K562 (cell line): ENCODE data around the gene BBS5. TPM values are rescaled to one million over a fixed set of nuclear protein-coding genes. Genes with fewer than 3 reads are reported as not detected.

Experiments
- ASH1L ChIP-seq: fragments of 450-650 bp; IDR thresholded peaks from 2 replicates; pipeline ENCODE4 v1.6.1; 2018; ENCODE audit warnings: borderline replicate concordance, mild to moderate bottlenecking, low read depth; ENCODE audit not compliant: partially characterized antibody
- GTF2A2 ChIP-seq: IDR thresholded peaks from 2 replicates; pipeline ENCODE4 v1.6.1; 2016; ENCODE audit warnings: mild to moderate bottlenecking, missing genetic modification characterization, missing compliant biosample characterization
- HNRNPLL ChIP-seq: fragments of 200-400 bp; formaldehyde crosslinking; IDR thresholded peaks from 2 replicates; pipeline ENCODE4 v1.6.1; 2017; ENCODE audit warnings: low read length, low read depth, mild to moderate bottlenecking; ENCODE audit not compliant: poor library complexity, severe bottlenecking
- TCF7 ChIP-seq: sonication (generic); IDR thresholded peaks from 2 replicates; pipeline ENCODE4 v1.6.1; 2016; ENCODE audit warnings: antibody characterized with exemption, borderline replicate concordance
- ZNF232 ChIP-seq: sonication (generic); formaldehyde crosslinking; IDR thresholded peaks from 2 replicates; pipeline ENCODE4 v1.8.0; 2022; ENCODE audit warnings: mild to moderate bottlenecking, missing genetic modification reagents
- polyA plus RNA-seq, 8 experiments: library from polyadenylated mRNA; depleted of rRNA in 4 of 8; stranded (reverse) in 5 of 8; unstranded in 3 of 8; fragments of >200 nt; fragmentation: Nextera tagmentation in 2 of 8; fragmentation: Illumina TruSeq in 1 of 8; extraction: Ambion mirVana in 2 of 8; extraction: Trizol in 1 of 8; gene quantifications; 2 replicates each; pipeline versions ENCODE4 v1.2.1 to v1.2.3, GENCODE V29; 2011 to 2014; ENCODE audit warnings: inconsistent platforms in 1 of 8, missing spikeins in 1 of 8
- total RNA-seq, 7 experiments: library from RNA; depleted of rRNA in 6 of 7; stranded (reverse); fragments of >200 nt in 6 of 7; fragmentation: Illumina TruSeq in 2 of 7; extraction: Trizol in 2 of 7; gene quantifications; 2 replicates each; pipeline versions ENCODE4 v1.2.1 to v1.2.3, GENCODE V29; 2011 to 2021; ENCODE audit warnings: low replicate concordance in 1 of 7
- TF ChIP-seq, protein P1 (sequence below): sonication (generic); formaldehyde crosslinking; IDR thresholded peaks from 2 replicates; pipeline ENCODE4 v1.8.0; 2022; ENCODE audit warnings: mild to moderate bottlenecking, missing genetic modification reagents
- TF ChIP-seq, protein P2 (sequence below), 2 experiments: fragments of 450-650 bp; conservative IDR thresholded peaks; 2 replicates each; pipeline ENCODE4 v1.6.1; 2017; ENCODE audit warnings: mild to moderate bottlenecking in 2 of 2, moderate library complexity in 2 of 2
- TF ChIP-seq, protein P3 (sequence below), 2 experiments: fragments of 450-650 bp in 1 of 2; IDR thresholded peaks; 2 replicates each; pipeline ENCODE4 v1.6.1; 2011 to 2017; ENCODE audit warnings: low read depth in 2 of 2, antibody characterized with exemption in 1 of 2, borderline replicate concordance in 1 of 2, low read length in 1 of 2, mild to moderate bottlenecking in 1 of 2, mixed read lengths in 1 of 2; ENCODE audit not compliant: control insufficient read depth in 1 of 2
- TF ChIP-seq, protein P4 (sequence below): sonication (generic); formaldehyde crosslinking; IDR thresholded peaks from 2 replicates; pipeline ENCODE4 v1.8.0; 2022; ENCODE audit warnings: missing genetic modification reagents, mild to moderate bottlenecking, moderate library complexity, borderline replicate concordance

BBS5 gene
- total and polyA plus RNA-seq, 9 of the 15 experiments (the other 6 are each of a cell fraction or from before 2014, with no cell fraction given): 0.48 to 6.9 (median 4.3) TPM

DNA sequence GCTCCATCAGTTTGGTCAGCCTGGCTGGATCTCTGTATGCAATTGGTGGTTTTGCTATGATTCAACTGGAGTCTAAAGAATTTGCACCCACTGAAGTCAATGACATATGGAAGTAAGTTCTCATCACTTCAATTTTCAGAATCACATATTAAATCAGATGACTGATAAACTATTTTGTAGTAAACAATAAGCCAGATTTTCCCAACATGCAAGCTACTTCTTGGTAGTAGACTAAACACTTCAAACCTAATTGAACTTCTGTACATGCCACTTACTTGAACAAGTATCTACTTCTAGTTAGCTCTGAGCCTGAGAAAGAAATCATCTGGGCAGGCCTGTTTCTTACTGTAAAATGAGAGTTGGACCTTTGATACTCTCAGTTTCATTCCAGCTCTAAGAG, 41.6 kb downstream of the BBS5 start (continued):
- TF ChIP-seq, protein P1, sequence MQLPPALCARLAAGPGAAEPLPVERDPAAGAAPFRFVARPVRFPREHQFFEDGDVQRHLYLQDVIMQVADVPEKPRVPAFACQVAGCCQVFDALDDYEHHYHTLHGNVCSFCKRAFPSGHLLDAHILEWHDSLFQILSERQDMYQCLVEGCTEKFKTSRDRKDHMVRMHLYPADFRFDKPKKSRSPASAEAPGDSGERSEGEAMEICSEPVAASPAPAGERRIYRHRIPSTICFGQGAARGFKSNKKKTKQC (CRISPR knock-in tag): no peak
- TF ChIP-seq GTF2A2 (tag) (no peak), ZNF232 (CRISPR knock-in tag) (no peak), TCF7 (no peak), ASH1L (no peak), HNRNPLL (no peak)
- TF ChIP-seq, protein P2, sequence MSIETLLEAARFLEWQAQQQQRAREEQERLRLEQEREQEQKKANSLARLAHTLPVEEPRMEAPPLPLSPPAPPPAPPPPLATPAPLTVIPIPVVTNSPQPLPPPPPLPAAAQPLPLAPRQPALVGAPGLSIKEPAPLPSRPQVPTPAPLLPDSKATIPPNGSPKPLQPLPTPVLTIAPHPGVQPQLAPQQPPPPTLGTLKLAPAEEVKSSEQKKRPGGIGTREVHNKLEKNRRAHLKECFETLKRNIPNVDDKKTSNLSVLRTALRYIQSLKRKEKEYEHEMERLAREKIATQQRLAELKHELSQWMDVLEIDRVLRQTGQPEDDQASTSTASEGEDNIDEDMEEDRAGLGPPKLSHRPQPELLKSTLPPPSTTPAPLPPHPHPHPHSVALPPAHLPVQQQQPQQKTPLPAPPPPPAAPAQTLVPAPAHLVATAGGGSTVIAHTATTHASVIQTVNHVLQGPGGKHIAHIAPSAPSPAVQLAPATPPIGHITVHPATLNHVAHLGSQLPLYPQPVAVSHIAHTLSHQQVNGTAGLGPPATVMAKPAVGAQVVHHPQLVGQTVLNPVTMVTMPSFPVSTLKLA (conservative IDR thresholded peaks at IDR 0.05): no peak
- TF ChIP-seq, protein P3, sequence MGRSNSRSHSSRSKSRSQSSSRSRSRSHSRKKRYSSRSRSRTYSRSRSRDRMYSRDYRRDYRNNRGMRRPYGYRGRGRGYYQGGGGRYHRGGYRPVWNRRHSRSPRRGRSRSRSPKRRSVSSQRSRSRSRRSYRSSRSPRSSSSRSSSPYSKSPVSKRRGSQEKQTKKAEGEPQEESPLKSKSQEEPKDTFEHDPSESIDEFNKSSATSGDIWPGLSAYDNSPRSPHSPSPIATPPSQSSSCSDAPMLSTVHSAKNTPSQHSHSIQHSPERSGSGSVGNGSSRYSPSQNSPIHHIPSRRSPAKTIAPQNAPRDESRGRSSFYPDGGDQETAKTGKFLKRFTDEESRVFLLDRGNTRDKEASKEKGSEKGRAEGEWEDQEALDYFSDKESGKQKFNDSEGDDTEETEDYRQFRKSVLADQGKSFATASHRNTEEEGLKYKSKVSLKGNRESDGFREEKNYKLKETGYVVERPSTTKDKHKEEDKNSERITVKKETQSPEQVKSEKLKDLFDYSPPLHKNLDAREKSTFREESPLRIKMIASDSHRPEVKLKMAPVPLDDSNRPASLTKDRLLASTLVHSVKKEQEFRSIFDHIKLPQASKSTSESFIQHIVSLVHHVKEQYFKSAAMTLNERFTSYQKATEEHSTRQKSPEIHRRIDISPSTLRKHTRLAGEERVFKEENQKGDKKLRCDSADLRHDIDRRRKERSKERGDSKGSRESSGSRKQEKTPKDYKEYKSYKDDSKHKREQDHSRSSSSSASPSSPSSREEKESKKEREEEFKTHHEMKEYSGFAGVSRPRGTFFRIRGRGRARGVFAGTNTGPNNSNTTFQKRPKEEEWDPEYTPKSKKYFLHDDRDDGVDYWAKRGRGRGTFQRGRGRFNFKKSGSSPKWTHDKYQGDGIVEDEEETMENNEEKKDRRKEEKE (IDR thresholded peaks at IDR 0.05; ENCODE audit: borderline replicate concordance in 1 of 2, control insufficient read depth in 1 of 2, low read depth in 2 of 2, low read length in 1 of 2): no peak
- TF ChIP-seq, protein P4, sequence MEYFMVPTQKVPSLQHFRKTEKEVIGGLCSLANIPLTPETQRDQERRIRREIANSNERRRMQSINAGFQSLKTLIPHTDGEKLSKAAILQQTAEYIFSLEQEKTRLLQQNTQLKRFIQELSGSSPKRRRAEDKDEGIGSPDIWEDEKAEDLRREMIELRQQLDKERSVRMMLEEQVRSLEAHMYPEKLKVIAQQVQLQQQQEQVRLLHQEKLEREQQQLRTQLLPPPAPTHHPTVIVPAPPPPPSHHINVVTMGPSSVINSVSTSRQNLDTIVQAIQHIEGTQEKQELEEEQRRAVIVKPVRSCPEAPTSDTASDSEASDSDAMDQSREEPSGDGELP (CRISPR knock-in tag): no peak
